Pons (tissue), 1 donor: ENCODE data around the gene HMCN2.

Experiments
- DNase-seq: peaks from one replicate; pipeline ENCODE4 v3.0.0-alpha.2; 2016; ENCODE audit warnings: low spot score

The HMCN2 gene

GRCh38 chr9:130290291-130291181, 25.0 kb downstream of the HMCN2 start:
- no peak for DNase-seq

- DNase-seq, result no peak
Measured at GRCh38 chr9:130291474-130291873, 25.9 kb downstream of the HMCN2 start.

- DNase-seq, result no peak
Measured at GRCh38 chr9:130292106-130292505, 26.5 kb downstream of the HMCN2 start.

- no peak for DNase-seq
Measured at GRCh38 chr9:130294664-130295063, 29.1 kb downstream of the HMCN2 start.

GRCh38 chr9:130295431-130295830, 29.9 kb downstream of the HMCN2 start:
- no peak for DNase-seq

- DNase-seq, result no peak
Measured at GRCh38 chr9:130295945-130296782, 30.6 kb downstream of the HMCN2 start.

- DNase-seq, result no peak
Measured at GRCh38 chr9:130296783-130297055, 31.2 kb downstream of the HMCN2 start.

GRCh38 chr9:130297371-130297770, 31.8 kb downstream of the HMCN2 start:
- no peak for DNase-seq

- DNase-seq, result no peak
Measured at GRCh38 chr9:130298662-130299279, 33.2 kb downstream of the HMCN2 start.

- no peak for DNase-seq
Measured at GRCh38 chr9:130299785-130300615, 34.4 kb downstream of the HMCN2 start.

GRCh38 chr9:130300739-130301138, 35.2 kb downstream of the HMCN2 start:
- DNase-seq, result no peak

GRCh38 chr9:130301483-130302286, 36.1 kb downstream of the HMCN2 start:
- DNase-seq, result no peak

GRCh38 chr9:130302785-130303612, 37.4 kb downstream of the HMCN2 start:
- DNase-seq, result no peak

- DNase-seq, result no peak
Measured at GRCh38 chr9:130303613-130304055, 38.1 kb downstream of the HMCN2 start.

- DNase-seq, result no peak
Measured at GRCh38 chr9:130304116-130304515, 38.6 kb downstream of the HMCN2 start.

GRCh38 chr9:130304643-130305042, 39.1 kb downstream of the HMCN2 start:
- DNase-seq, result no peak

GRCh38 chr9:130305381-130305780, 39.8 kb downstream of the HMCN2 start:
- no peak for DNase-seq

GRCh38 chr9:130306823-130307666, 41.5 kb downstream of the HMCN2 start:
- DNase-seq, result no peak

- no peak for DNase-seq
Measured at GRCh38 chr9:130307667-130307943, 42.0 kb downstream of the HMCN2 start.
